HG03097 (cell line): ENCODE data around the gene CACNA1A.
"Not testable (repeated sequence)": the region's sequence is repeated elsewhere in the genome, so short reads cannot be mapped to it uniquely, and the experiment has no call there.

Experiments used
- ATAC-seq: cut with Tn5 transposase; IDR thresholded peaks from one replicate; pipeline ENCODE4 v1.9.1; 2021; ENCODE audit not compliant: unreplicated experiment, low FRiP score

The CACNA1A gene

GRCh38 chr19:13209484-13210338 lies 296.6 kb downstream of the CACNA1A start:
- no peak for ATAC-seq

DNA sequence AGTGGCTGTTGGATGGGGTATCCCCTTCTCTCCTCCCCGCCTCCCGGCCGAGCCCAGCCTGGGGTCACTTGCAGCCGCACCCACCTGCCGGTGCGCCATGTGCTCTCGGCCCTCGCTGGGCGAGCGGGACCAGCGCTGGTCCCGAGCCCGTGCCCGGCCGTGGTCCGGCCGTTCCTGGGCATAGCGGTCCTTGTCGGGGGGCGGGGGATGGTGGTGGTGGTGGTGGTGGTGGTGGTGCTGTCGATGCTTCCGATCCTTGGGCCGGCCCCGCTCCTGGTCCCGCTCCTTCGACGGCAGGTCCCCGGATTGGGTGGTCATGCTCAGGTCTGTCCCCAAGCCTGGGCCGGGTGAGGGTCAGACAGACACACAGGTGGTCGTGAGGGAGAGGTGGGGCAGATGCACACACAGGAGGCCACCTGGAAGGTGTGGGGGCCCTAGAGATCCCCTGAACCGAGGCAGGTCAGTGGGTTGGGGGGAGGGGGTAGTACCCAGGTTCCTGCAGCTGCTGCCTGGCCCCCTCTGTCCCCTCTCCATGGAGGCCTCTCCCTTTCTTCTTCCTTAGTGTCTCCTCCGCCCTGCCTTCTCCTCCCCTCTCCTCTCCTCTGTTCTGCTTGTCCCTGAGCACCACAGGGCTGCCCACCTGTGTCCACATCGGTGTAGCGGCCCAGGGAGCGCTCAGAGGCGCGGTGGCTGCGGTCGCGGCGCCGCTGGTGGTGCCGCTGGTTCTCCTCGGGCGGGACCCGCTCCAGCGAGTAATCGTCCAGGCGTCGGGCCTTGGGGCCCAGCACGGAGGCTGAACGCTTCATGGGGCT lies 297.4 kb downstream of the CACNA1A start:
- no peak for ATAC-seq

- ATAC-seq, result peak; percentile 58
Observed at GRCh38 chr19:13207846-13208671, 298.2 kb downstream of the CACNA1A start.

- ATAC-seq, result no peak
Observed at GRCh38 chr19:13207237-13207845, 298.9 kb downstream of the CACNA1A start.

- ATAC-seq, result no peak
Observed at GRCh38 chr19:13206587-13206986, 299.7 kb downstream of the CACNA1A start.

- ATAC-seq, result not testable (repeated sequence)
Observed at GRCh38 chr19:13202112-13202511, 304.2 kb downstream of the CACNA1A start.

GRCh38 chr19:13198634-13199033 lies 307.6 kb downstream of the CACNA1A start:
- no peak for ATAC-seq

DNA sequence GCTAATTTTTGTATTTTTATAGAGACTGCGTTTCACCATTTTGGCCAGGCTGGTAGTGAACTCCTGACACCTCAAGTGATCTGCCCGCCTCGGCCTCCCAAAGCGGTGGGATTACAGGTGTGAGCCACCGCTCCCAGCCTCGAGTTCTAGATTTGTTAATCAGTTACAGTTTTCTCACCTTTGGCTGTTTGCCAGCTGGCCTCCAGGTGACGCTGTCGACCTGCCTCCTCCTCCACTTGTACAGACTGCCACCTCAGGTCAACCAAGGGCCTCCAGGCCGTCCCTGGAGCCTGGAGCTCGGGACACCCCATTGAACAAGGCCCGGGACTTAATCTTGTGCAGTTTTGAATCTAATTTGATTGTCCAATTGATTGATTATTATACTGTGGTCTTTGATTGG lies 310.6 kb downstream of the CACNA1A start:
- ATAC-seq, result no peak

GRCh38 chr19:13190781-13191540 lies 315.3 kb downstream of the CACNA1A start:
- no peak for ATAC-seq

DNA sequence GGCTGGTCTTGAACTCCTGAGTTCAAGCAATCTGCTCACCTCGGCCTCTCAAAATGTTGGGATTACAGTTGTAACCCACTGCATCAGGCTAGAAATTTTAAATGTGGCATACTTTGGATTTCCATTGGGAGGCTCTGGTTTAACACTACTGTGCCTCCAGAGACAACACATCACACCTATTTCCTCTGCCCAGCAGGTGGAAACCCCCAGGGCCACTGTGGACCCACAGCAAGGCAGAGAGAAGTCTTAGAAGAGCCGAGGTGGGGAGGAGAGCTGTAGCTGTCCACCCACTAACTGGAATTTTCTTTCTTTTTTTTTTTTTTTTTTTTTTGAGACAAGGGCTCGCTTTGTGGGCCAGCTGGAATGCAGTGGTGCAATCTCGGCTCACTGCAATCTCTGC lies 316.7 kb downstream of the CACNA1A start:
- no peak for ATAC-seq

GRCh38 chr19:13187419-13187818 lies 318.9 kb downstream of the CACNA1A start:
- no peak for ATAC-seq

GRCh38 chr19:13186688-13187087 lies 319.6 kb downstream of the CACNA1A start:
- not testable (repeated sequence) for ATAC-seq

- not testable (repeated sequence) for ATAC-seq
Observed at GRCh38 chr19:13185763-13186657, 320.3 kb downstream of the CACNA1A start.

- ATAC-seq, result not testable (repeated sequence)
Observed at GRCh38 chr19:13184926-13185325, 321.4 kb downstream of the CACNA1A start.

DNA sequence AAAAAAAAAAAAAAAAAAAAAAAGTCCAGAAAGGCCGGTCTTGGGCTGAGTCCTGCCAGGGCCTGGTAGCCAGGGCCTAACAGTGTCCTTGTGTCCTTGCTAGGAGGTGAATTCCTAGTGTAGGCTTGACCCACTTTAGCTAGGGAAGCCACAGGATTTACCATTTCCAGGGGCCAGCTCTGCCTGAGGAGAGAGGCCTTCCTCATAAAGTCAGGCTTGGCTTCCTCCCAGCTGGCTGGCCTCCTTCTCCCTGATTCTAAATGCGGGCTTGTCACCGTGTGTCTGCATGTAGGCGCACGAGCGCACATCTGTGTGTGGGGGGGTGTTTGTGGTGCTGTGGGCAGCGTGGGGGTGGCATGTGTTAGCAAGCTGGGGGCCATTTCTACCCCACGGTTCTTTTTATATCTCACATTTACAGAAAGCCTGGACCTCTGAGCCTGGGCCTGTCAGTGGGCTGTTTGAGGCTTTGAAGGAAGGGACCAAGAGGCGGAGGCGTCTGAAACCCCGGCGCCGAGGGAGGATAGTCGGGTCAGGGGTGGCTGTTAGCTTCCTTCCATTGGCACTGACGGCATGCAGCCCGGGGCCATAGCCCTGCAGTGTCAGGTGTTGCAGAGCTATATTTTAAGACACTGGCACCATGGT lies 324.4 kb downstream of the CACNA1A start:
- no peak for ATAC-seq

- ATAC-seq, result not testable (repeated sequence)
Observed at GRCh38 chr19:13178291-13178690, 328.0 kb downstream of the CACNA1A start.

DNA sequence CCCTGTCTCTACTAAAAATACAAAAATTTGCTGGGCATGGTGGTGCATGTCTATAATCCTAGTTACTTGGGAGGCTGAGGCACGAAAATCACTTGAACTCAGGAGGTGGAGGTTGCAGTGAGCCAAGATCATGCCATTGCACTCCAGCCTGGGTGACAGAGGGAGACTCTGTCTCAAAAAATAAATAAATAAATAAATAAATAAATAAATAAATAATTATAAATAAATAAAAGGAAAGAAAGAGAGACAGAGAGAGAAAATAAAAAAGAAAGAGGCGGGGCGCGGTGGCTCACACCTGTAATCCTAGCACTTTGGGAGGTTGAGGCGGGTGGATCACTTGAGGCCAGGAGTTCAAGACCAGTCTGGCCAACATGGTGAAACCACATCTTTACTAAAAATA lies 328.7 kb downstream of the CACNA1A start:
- not testable (repeated sequence) for ATAC-seq

GRCh38 chr19:13176345-13176744 lies 329.9 kb downstream of the CACNA1A start:
- ATAC-seq, result no peak
